ENCODE measurements around the gene TOPAZ1. TPM values are rescaled to one million over a fixed set of nuclear protein-coding genes. Genes with fewer than 3 reads are reported as not detected.

The TOPAZ1 gene
- polyA plus RNA-seq, 2 of the 4 experiments (the other 2 are of a cell fraction): not detected

DNA sequence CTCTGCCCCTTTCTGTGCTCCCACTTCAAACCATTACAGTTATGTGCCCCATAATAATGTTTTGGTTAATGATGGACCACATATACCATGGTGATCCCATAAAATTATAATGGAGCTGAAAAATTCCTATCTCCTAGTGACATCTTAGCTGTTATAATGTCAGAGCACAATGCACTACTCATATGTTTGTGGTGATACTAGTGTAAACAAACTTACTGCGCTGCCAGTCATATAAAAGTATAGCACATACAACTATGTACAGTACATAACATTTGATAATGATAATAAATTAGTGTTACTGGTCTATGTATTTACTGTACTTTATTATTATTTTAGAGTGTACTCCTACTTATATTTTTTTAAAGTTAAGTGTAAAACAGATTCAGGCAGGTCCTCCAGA is 51.3 kb downstream of the TOPAZ1 start:
- Histone ChIP-seq H3K9me3 (no peaks in the 10 kb centered on the region), H3K4me2 (no peak overlapping the region), H3K4me3 (no peak overlapping the region), H3K4me1 (no peaks in the 10 kb centered on the region), H3K27ac (no peak overlapping the region)
- ChIA-PET CTCF (no interaction called here), POLR2A (no interaction called here)
- DNase-seq (ENCODE audit: low read depth in 1 of 2, low spot score in 1 of 2) (no peak), FAIRE-seq (no peak), ATAC-seq (no peak)
- TF ChIP-seq EP300 (IDR thresholded peaks at IDR 0.05): no peak
- TF ChIP-seq ZNF302 (CRISPR knock-in tag; IDR thresholded peaks at IDR 0.05): no peak
- TF ChIP-seq, protein P1, sequence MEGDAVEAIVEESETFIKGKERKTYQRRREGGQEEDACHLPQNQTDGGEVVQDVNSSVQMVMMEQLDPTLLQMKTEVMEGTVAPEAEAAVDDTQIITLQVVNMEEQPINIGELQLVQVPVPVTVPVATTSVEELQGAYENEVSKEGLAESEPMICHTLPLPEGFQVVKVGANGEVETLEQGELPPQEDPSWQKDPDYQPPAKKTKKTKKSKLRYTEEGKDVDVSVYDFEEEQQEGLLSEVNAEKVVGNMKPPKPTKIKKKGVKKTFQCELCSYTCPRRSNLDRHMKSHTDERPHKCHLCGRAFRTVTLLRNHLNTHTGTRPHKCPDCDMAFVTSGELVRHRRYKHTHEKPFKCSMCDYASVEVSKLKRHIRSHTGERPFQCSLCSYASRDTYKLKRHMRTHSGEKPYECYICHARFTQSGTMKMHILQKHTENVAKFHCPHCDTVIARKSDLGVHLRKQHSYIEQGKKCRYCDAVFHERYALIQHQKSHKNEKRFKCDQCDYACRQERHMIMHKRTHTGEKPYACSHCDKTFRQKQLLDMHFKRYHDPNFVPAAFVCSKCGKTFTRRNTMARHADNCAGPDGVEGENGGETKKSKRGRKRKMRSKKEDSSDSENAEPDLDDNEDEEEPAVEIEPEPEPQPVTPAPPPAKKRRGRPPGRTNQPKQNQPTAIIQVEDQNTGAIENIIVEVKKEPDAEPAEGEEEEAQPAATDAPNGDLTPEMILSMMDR (IDR thresholded peaks at IDR 0.05): no peak
- TF ChIP-seq ZFP36 (IDR thresholded peaks at IDR 0.05; ENCODE audit: borderline replicate concordance, partially characterized antibody): no peak
- TF ChIP-seq, protein P2, sequence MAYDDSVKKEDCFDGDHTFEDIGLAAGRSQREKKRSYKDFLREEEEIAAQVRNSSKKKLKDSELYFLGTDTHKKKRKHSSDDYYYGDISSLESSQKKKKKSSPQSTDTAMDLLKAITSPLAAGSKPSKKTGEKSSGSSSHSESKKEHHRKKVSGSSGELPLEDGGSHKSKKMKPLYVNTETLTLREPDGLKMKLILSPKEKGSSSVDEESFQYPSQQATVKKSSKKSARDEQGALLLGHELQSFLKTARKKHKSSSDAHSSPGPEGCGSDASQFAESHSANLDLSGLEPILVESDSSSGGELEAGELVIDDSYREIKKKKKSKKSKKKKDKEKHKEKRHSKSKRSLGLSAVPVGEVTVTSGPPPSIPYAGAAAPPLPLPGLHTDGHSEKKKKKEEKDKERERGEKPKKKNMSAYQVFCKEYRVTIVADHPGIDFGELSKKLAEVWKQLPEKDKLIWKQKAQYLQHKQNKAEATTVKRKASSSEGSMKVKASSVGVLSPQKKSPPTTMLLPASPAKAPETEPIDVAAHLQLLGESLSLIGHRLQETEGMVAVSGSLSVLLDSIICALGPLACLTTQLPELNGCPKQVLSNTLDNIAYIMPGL (CRISPR knock-in tag; IDR thresholded peaks at IDR 0.05; ENCODE audit: borderline replicate concordance): no peak
- no peak for TF ChIP-seq RCOR1 (IDR thresholded peaks at IDR 0.05; ENCODE audit: low read depth, low read length)
- TF ChIP-seq, protein P3, sequence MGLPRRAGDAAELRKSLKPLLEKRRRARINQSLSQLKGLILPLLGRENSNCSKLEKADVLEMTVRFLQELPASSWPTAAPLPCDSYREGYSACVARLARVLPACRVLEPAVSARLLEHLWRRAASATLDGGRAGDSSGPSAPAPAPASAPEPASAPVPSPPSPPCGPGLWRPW (IDR thresholded peaks at IDR 0.05): no peak
- TF ChIP-seq TP53 (CRISPR knock-in tag; IDR thresholded peaks at IDR 0.05): no peak
- no peak for TF ChIP-seq FOXS1 (CRISPR knock-in tag; IDR thresholded peaks at IDR 0.05)
- TF ChIP-seq, protein P4, sequence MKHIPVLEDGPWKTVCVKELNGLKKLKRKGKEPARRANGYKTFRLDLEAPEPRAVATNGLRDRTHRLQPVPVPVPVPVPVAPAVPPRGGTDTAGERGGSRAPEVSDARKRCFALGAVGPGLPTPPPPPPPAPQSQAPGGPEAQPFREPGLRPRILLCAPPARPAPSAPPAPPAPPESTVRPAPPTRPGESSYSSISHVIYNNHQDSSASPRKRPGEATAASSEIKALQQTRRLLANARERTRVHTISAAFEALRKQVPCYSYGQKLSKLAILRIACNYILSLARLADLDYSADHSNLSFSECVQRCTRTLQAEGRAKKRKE (CRISPR knock-in tag; IDR thresholded peaks at IDR 0.05; ENCODE audit: low read depth): no peak
- no peak for TF ChIP-seq NR3C1 (IDR thresholded peaks at IDR 0.05)
- WGBS (ENCODE audit: missing lambda C conversion rate): 9% methylated on average over 1 of the region's 1 CpG

DNA sequence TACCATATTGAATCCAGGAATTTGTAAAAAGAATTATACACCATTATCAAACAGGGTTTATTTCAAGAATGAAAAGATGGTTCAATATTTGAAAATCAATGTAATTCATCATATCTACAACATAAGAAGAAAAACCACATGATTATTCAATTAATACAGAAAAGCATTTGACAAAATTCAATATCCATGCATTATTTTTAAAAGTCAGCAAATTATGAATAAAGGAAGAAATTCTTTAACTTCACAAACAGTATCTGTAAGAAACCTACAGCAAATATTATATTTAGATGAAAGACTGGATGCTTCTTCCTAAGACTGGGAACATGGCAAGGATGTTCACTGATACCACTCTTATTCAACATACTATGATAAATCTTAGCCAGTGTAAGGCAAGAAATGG is 55.6 kb downstream of the TOPAZ1 start:
- H3K9me3 ChIP-seq: no peaks in the 10 kb centered on the region
- FAIRE-seq (no peak), DNase-seq (ENCODE audit: low read depth in 1 of 2, low spot score in 1 of 2) (no peak), ATAC-seq (no peak)
- no peak overlapping the region for H3K27ac ChIP-seq
- no peak overlapping the region for H3K4me3 ChIP-seq
- no peaks in the 10 kb centered on the region for H3K4me1 ChIP-seq
- TF ChIP-seq RAD21 (conservative IDR thresholded peaks at IDR 0.05 in 1 of 2, IDR thresholded peaks at IDR 0.05 in 1 of 2) (no peak), NFE2L2 (conservative IDR thresholded peaks at IDR 0.05; ENCODE audit: low read length) (no peak), POLR2A (IDR thresholded peaks at IDR 0.05; ENCODE audit: low read length) (no peak), MAFK (IDR thresholded peaks at IDR 0.05; ENCODE audit: partially characterized antibody) (peak; percentile 17), EHMT2 (IDR thresholded peaks at IDR 0.05; ENCODE audit: low read depth) (no peak), HOXA7 (CRISPR knock-in tag; IDR thresholded peaks at IDR 0.05) (no peak), PHF8 (IDR thresholded peaks at IDR 0.05; ENCODE audit: borderline replicate concordance, low read depth) (no peak), RARB (CRISPR knock-in tag; IDR thresholded peaks at IDR 0.05) (no peak)
- ChIA-PET POLR2A (no interaction called here), CTCF (no interaction called here)
- H3K4me2 ChIP-seq: no peak overlapping the region

DNA sequence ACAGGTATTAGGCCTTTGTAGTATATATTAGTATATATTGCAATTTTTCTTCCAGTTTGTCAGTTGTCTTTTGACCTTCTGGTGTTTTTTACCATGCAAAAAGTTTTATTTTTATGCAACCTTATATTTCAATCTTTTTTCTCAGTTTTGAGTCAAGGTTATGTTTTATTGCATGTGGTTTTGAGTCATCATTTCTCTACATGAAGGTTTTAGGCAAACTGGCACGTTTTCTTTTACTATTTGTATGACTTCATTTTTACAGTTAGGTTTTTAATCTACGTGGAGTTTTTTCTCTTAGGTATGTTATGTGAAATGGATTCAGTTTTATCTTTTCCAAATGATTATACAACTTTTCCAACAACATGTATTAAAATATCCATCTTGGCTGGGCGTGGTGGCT is 60.1 kb downstream of the TOPAZ1 start:
- 21% methylated on average over 3 of the region's 3 CpGs for WGBS (ENCODE audit: missing lambda C conversion rate)
- no peak overlapping the region for H3K4me3 ChIP-seq
- DNase-seq (ENCODE audit: low read depth in 1 of 2, low spot score in 1 of 2) (no peak), ATAC-seq (no peak), FAIRE-seq (no peak)
- H3K4me2 ChIP-seq: no peak overlapping the region
- POLR2A ChIA-PET: no interaction called here
- H3K9me3 ChIP-seq: no peaks in the 10 kb centered on the region
- CTCF ChIA-PET: no interaction called here
- H3K4me1 ChIP-seq: no peaks in the 10 kb centered on the region
- no peak overlapping the region for H3K27ac ChIP-seq
- TF ChIP-seq FOXS1 (CRISPR knock-in tag; IDR thresholded peaks at IDR 0.05) (no peak), POLR2AphosphoS2 (conservative IDR thresholded peaks at IDR 0.05; ENCODE audit: low read length) (no peak), FOSB (CRISPR knock-in tag; IDR thresholded peaks at IDR 0.05) (no peak), TP53 (CRISPR knock-in tag; IDR thresholded peaks at IDR 0.05) (no peak), NFE2L2 (conservative IDR thresholded peaks at IDR 0.05; ENCODE audit: low read length) (no peak), TFCP2L1 (CRISPR knock-in tag; IDR thresholded peaks at IDR 0.05) (no peak)
- TF ChIP-seq, protein P4 (CRISPR knock-in tag; IDR thresholded peaks at IDR 0.05; ENCODE audit: low read depth): no peak
- TF ChIP-seq, protein P5, sequence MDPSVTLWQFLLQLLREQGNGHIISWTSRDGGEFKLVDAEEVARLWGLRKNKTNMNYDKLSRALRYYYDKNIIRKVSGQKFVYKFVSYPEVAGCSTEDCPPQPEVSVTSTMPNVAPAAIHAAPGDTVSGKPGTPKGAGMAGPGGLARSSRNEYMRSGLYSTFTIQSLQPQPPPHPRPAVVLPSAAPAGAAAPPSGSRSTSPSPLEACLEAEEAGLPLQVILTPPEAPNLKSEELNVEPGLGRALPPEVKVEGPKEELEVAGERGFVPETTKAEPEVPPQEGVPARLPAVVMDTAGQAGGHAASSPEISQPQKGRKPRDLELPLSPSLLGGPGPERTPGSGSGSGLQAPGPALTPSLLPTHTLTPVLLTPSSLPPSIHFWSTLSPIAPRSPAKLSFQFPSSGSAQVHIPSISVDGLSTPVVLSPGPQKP (IDR thresholded peaks at IDR 0.05; ENCODE audit: low read depth, low read length): no peak
- TF ChIP-seq, protein P6, sequence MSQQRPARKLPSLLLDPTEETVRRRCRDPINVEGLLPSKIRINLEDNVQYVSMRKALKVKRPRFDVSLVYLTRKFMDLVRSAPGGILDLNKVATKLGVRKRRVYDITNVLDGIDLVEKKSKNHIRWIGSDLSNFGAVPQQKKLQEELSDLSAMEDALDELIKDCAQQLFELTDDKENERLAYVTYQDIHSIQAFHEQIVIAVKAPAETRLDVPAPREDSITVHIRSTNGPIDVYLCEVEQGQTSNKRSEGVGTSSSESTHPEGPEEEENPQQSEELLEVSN (IDR thresholded peaks at IDR 0.05; ENCODE audit: borderline replicate concordance, low read depth): no peak
- TF ChIP-seq, protein P7, sequence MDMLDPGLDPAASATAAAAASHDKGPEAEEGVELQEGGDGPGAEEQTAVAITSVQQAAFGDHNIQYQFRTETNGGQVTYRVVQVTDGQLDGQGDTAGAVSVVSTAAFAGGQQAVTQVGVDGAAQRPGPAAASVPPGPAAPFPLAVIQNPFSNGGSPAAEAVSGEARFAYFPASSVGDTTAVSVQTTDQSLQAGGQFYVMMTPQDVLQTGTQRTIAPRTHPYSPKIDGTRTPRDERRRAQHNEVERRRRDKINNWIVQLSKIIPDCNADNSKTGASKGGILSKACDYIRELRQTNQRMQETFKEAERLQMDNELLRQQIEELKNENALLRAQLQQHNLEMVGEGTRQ (IDR thresholded peaks at IDR 0.05): no peak
- TF ChIP-seq, protein P3 (IDR thresholded peaks at IDR 0.05): no peak

Measured in A549 (cell line).